K562 (cell line): Measurements from ENCODE around the gene YPEL4. TPM values are rescaled to one million over a fixed set of nuclear protein-coding genes. Genes with fewer than 3 reads are reported as not detected.

Source experiments
- ATAC-seq: fragments of 200-7000 bp; cut with Tn5 transposase; 3 replicates; pipeline ENCODE4 v1.9.1; 2020; ENCODE audit warnings: moderate library complexity
- BruUV-seq: library from RNA; stranded (reverse); fragments of 400-500 nt; replicated peaks from 2 replicates; lab custom pipeline; 2021; lab: Mats Ljungman, UMichigan
- CTCF ChIA-PET: fragments of 300-600 bp; formaldehyde crosslinking; extraction: SDS; loops from one replicate; lab custom pipeline; 2021; ENCODE audit warnings: low intra/inter-chr PET ratio; lab: Yijun Ruan, JAX
- POLR2A ChIA-PET: fragments of 300-600, 350-650 bp; sonication (Branson Sonifier 250); formaldehyde crosslinking; extraction: SDS; loops from one replicate; lab custom pipeline; 2021; ENCODE audit warnings: antibody characterized with exemption, inconsistent platforms; lab: Yijun Ruan, JAX
- DNase-seq, 4 experiments: peaks; one replicate each; pipeline versions ENCODE4 v3.0.0 to v3.0.0-alpha.2; 2011 to 2018; ENCODE audit warnings: low spot score in 3 of 4, mixed read lengths in 3 of 4; ENCODE audit errors: extremely low read depth in 1 of 4
- FAIRE-seq: peaks from 2 replicates; lab custom pipeline; 2011; peaks lifted over from hg19 to GRCh38; lab: Jason Lieb, UNC
- H2AFZ ChIP-seq: 2 replicates; pipeline ENCODE4 v1.6.0; 2011; ENCODE audit warnings: low read depth, low read length, control low read depth, inconsistent platforms
- H3K27ac ChIP-seq: fragments of 200-600 bp; 3 replicates; pipeline ENCODE4 v1.8.0; 2011; ENCODE audit warnings: low read depth, mild to moderate bottlenecking, control low read depth, inconsistent platforms, low read length, moderate library complexity, mixed read lengths; ENCODE audit errors: extremely low read depth
- H3K27me3 ChIP-seq, 2 experiments: fragments of 300-600 bp in 1 of 2; 2 replicates in 1 of 2; 3 replicates in 1 of 2; pipeline versions ENCODE4 v1.6.0 to v1.8.0; 2011; ENCODE audit warnings: inconsistent platforms in 2 of 2, low read length in 2 of 2, mild to moderate bottlenecking in 1 of 2, mixed read lengths in 1 of 2, moderate library complexity in 1 of 2; ENCODE audit not compliant: control insufficient read depth in 2 of 2, insufficient read depth in 2 of 2
- H3K36me3 ChIP-seq: fragments of 300-600 bp; 3 replicates; pipeline ENCODE4 v1.8.0; 2011; ENCODE audit warnings: mild to moderate bottlenecking, low read length, inconsistent platforms; ENCODE audit not compliant: control insufficient read depth, insufficient read depth
- H3K4me1 ChIP-seq, 2 experiments: fragments of 200-600 bp in 1 of 2; replicated peaks in 1 of 2; 2 replicates in 1 of 2; 3 replicates in 1 of 2; pipeline versions ENCODE4 v1.5.1 to v1.8.0; 2011; ENCODE audit warnings: inconsistent platforms in 2 of 2, low read length in 2 of 2, mild to moderate bottlenecking in 1 of 2, mixed read lengths in 1 of 2, moderate library complexity in 1 of 2; ENCODE audit not compliant: control insufficient read depth in 2 of 2, insufficient read depth in 2 of 2
- H3K4me2 ChIP-seq: 2 replicates; pipeline ENCODE4 v1.6.1; 2011; ENCODE audit warnings: low read length, control low read depth, inconsistent platforms, mixed read lengths; ENCODE audit not compliant: insufficient read depth
- H3K4me3 ChIP-seq: fragments of 200-600 bp; sonication (generic), shearing (Covaris generic); 2 replicates; pipeline ENCODE4 v1.5.1; 2016; ENCODE audit warnings: control low read depth, inconsistent platforms
- H3K79me2 ChIP-seq: fragments of 200-600 bp; 3 replicates; pipeline ENCODE4 v1.8.0; 2011; ENCODE audit warnings: low read length, inconsistent platforms; ENCODE audit not compliant: control insufficient read depth, insufficient read depth
- H3K9ac ChIP-seq, 2 experiments: 2 replicates each; pipeline versions ENCODE4 v1.6.0 to v1.6.1; 2011; ENCODE audit warnings: low read depth in 2 of 2, low read length in 2 of 2, control low read depth in 1 of 2, inconsistent platforms in 1 of 2, mild to moderate bottlenecking in 1 of 2, mixed read lengths in 1 of 2; ENCODE audit not compliant: insufficient read depth in 1 of 2
- H3K9me1 ChIP-seq: one replicate; pipeline ENCODE4 v1.6.0; 2011; ENCODE audit warnings: inconsistent platforms, mild to moderate bottlenecking, low read length, moderate library complexity; ENCODE audit not compliant: control insufficient read depth, insufficient read depth
- H3K9me3 ChIP-seq: replicated peaks from 2 replicates; pipeline ENCODE4 v1.5.1; 2011; ENCODE audit warnings: low read depth, low read length, inconsistent platforms; ENCODE audit not compliant: control insufficient read depth, insufficient read depth
- H4K20me1 ChIP-seq: replicated peaks from 2 replicates; pipeline ENCODE4 v1.6.1; 2011; ENCODE audit warnings: low read length, inconsistent platforms, mixed read lengths; ENCODE audit not compliant: control insufficient read depth, insufficient read depth
- ATF3 ChIP-seq, 2 experiments: fragments of 450-650 bp in 1 of 2; sonication (generic) in 1 of 2; formaldehyde crosslinking in 1 of 2; IDR thresholded peaks in 1 of 2; conservative IDR thresholded peaks in 1 of 2; 2 replicates each; pipeline versions ENCODE4 v1.6.1 to v1.8.1; 2016 to 2023; ENCODE audit warnings: mild to moderate bottlenecking in 2 of 2, moderate library complexity in 2 of 2, inconsistent platforms in 1 of 2, missing genetic modification reagents in 1 of 2
- FOSL1 ChIP-seq: fragments of 200-800 bp; sonication (Bioruptor generic); conservative IDR thresholded peaks from 2 replicates; pipeline ENCODE4 v1.6.1; 2016; ENCODE audit warnings: missing genetic modification characterization, missing compliant biosample characterization
- HMBOX1 ChIP-seq: sonication (generic); IDR thresholded peaks from 2 replicates; pipeline ENCODE4 v1.6.1; 2016
- JUND ChIP-seq, 2 experiments: IDR thresholded peaks; 2 replicates in 1 of 2; 3 replicates in 1 of 2; pipeline ENCODE4 v1.6.1; 2011; ENCODE audit warnings: borderline replicate concordance in 2 of 2, low read depth in 2 of 2, low read length in 2 of 2, improper control_type of control experiment in 1 of 2, missing biosample characterization in 1 of 2, missing genetic modification characterization in 1 of 2, missing genetic modification reagents in 1 of 2
- RBM34 ChIP-seq: fragments of 200-400 bp; formaldehyde crosslinking; IDR thresholded peaks from 2 replicates; pipeline ENCODE4 v1.6.1; 2018; ENCODE audit warnings: low read length, borderline replicate concordance; ENCODE audit not compliant: insufficient read depth
- STAT5A ChIP-seq: IDR thresholded peaks from 2 replicates; pipeline ENCODE4 v1.6.1; 2012; ENCODE audit warnings: low read length, inconsistent platforms, borderline replicate concordance
- VEZF1 ChIP-seq: fragments of 200-800 bp; sonication (Bioruptor generic); IDR thresholded peaks from 2 replicates; pipeline ENCODE4 v1.6.1; 2017; ENCODE audit warnings: missing genetic modification characterization, missing compliant biosample characterization
- ZNF140 ChIP-seq: fragments of 250-450 bp; sonication (Bioruptor Pico); IDR thresholded peaks from 2 replicates; pipeline ENCODE4 v1.8.0; 2021; ENCODE audit warnings: moderate library complexity, mild to moderate bottlenecking, inconsistent platforms
- WGBS: fragments of 100-300 bp; shearing (Covaris generic); methylation state at CpG from one replicate; pipeline ENCODE4 v1.1.6; 2016; ENCODE audit warnings: low coverage, mixed read lengths; ENCODE audit not compliant: insufficient coverage; ENCODE audit errors: missing lambda C conversion rate; 5-methylcytosine and 5-hydroxymethylcytosine counted together
- in situ Hi-C: fragments of 300-500 bp; cut with MboI; formaldehyde crosslinking; loops from 4 replicates; pipeline ENCODE4 v1.15.0; 2018; ENCODE audit warnings: inconsistent platforms, mixed read lengths
- intact Hi-C: fragments of 100-400 bp; cut with micrococcal nuclease; formaldehyde crosslinking; loops from 2 replicates; pipeline ENCODE4 v1.14.2; 2022
- polyA plus RNA-seq, 8 experiments: library from polyadenylated mRNA; depleted of rRNA in 4 of 8; stranded (reverse) in 5 of 8; unstranded in 3 of 8; fragments of >200 nt; fragmentation: Nextera tagmentation in 2 of 8; fragmentation: Illumina TruSeq in 1 of 8; extraction: Ambion mirVana in 2 of 8; extraction: Trizol in 1 of 8; gene quantifications; 2 replicates each; pipeline versions ENCODE4 v1.2.1 to v1.2.3, GENCODE V29; 2011 to 2014; ENCODE audit warnings: inconsistent platforms in 1 of 8, missing spikeins in 1 of 8
- total RNA-seq, 7 experiments: library from RNA; depleted of rRNA in 6 of 7; stranded (reverse); fragments of >200 nt in 6 of 7; fragmentation: Illumina TruSeq in 2 of 7; extraction: Trizol in 2 of 7; gene quantifications; 2 replicates each; pipeline versions ENCODE4 v1.2.1 to v1.2.3, GENCODE V29; 2011 to 2021; ENCODE audit warnings: low replicate concordance in 1 of 7

Gene YPEL4
- total and polyA plus RNA-seq, 9 of the 15 experiments (the other 6 are each of a cell fraction or from before 2014, with no cell fraction given): 0.07 to 1.4 (median 0.40) TPM; not detected in 2

- Histone ChIP-seq H3K9me3 (no peaks in the 10 kb centered on the region), H4K20me1 (peaks cover 25% of the 10 kb centered on the region), H3K27me3 (no peaks in the 10 kb centered on the region), H3K4me2 (no peak overlapping the region), H2AFZ (no peak overlapping the region), H3K79me2 (peaks cover 75% of the 10 kb centered on the region), H3K9me1 (peaks cover 10% of the 10 kb centered on the region), H3K4me1 (peaks cover 3 to 25% of the 10 kb centered on the region in 2 experiments; a peak in 3 of 5 replicates), H3K36me3 (peaks cover 82% of the 10 kb centered on the region), H3K4me3 (no peak overlapping the region), H3K9ac (no peak overlapping the region), H3K27ac (peak overlapping the region; percentile 19; the same call in 1 of the 3 replicates)
- DNase-seq (peak in 2 of 4 experiments; percentile 52 to 62), FAIRE-seq (peak; percentile 62), ATAC-seq (peak; percentile 84)
- BruUV-seq: no TSS peak
- WGBS: 16% methylated on average over 2 of the region's 2 CpGs
- ChIA-PET CTCF (no interaction called here), POLR2A (interaction anchor here (1.3 to 2.0 kb wide), 2 partner anchors 11 to 22 kb away, joined by 5 to 11 read pairs; no protein-coding TSS in a partner anchor)
- in situ Hi-C loops: no loop called here
- no peak for TF ChIP-seq ZNF140 (CRISPR knock-in tag)
- TF ChIP-seq RBM34: no peak
- TF ChIP-seq STAT5A: no peak
- 0 out of 2 replicates have a peak, but pooled peaks have one; percentile 16 for TF ChIP-seq VEZF1 (CRISPR knock-in tag)
- peak; percentile 59 for TF ChIP-seq ATF3 (IDR thresholded peaks at IDR 0.05)
- TF ChIP-seq ATF3 (CRISPR knock-in tag; conservative IDR thresholded peaks at IDR 0.05): no peak
- peak; percentile 86 for TF ChIP-seq HMBOX1
- TF ChIP-seq FOSL1 (tag): peak; percentile 56
- peak; percentile 78 for TF ChIP-seq JUND (IDR thresholded peaks at IDR 0.05; ENCODE audit: borderline replicate concordance, low read depth, low read length)
- TF ChIP-seq JUND (tag; IDR thresholded peaks at IDR 0.05; ENCODE audit: borderline replicate concordance, low read depth, low read length): peak; percentile 12; the same call in 1 of the 3 replicates
- intact Hi-C loops: no loop called here
These were observed 30.8 kb upstream of the YPEL4 start for GRCh38 chr11:57680552-57680874.
